GM18517 (cell line): ENCODE data around the gene SREBF1.

ENCODE experiments used
- ATAC-seq: cut with Tn5 transposase; IDR thresholded peaks from one replicate; pipeline ENCODE4 v1.9.1; 2021; ENCODE audit warnings: mild to moderate bottlenecking, moderate library complexity; ENCODE audit not compliant: unreplicated experiment

Gene SREBF1

GRCh38 chr17:17836818-17837379 lies at the start of gene SREBF1:
TSS of gene SREBF1 (minus strand) at chr17:17836986. CDS start at chr17:17836817, 169 bp downstream.
- peak; percentile 7 for ATAC-seq

DNA sequence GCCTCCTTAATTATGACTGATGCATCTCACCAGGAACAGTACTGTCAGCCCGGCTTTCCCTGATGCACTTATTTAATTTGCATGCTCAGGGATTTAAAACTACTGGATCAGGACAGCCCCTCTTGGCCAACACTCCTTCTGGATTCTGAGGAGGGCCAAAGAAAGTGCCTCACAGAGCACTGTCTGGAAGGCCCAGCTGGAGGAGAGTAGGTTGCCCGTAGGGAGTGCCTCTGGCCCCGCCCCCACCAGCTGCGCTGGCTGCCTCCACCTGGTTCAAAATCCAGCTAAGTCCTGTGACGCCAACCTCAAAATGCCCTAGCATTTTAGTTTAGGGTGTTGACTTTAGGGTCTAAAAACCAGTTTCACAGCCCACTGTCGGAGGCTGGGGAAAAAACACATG lies 49.4 kb upstream of the SREBF1 start:
- ATAC-seq: no peak

DNA sequence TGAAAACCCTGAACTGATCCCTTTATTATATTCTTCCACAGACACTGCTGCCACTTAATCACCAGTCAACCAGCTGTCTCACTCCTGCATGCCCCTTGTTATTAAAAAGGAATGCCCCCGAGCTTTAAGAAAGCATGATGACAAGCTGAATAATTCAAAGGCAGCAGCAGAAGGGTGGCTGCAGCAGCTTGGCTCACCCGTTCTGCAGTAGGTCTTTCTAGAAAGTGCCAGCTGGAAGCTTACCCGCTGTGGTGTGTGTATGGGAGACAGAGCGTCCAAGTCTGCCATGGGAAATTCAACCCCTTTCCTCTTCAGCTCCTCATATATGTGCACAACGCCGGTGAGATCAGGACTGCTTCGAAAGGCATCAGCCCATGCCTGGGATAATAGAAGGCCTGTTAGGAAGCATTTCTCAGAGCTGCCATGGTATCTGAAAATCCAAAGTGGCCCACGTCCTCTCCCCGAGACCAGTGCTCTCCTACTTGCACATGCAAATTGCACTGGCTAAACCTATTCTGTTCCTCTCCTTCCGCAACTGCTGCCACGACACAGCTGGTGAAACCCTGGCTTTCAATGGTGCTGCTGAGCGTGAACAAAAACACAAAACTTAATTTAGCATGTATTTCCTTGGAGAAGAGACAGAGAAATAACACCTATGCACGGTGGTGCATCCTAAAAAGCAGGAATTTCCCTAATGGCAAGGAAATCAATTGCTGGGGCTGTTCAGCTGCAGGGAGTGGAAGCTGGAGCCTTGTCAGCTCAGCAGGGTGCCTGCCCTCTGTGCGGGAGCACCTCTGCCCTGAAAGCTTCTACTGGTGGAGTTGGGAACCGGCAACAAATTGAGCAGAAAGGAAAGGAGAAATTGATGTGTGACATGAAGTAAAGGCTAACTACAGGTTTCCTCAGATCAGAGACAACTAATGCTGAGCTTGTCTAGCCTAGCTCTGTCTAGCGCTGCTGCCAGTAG lies 47.9 kb upstream of the SREBF1 start:
- no peak for ATAC-seq

- no peak for ATAC-seq
Measured at GRCh38 chr17:17883801-17884200, 47.0 kb upstream of the SREBF1 start.

DNA sequence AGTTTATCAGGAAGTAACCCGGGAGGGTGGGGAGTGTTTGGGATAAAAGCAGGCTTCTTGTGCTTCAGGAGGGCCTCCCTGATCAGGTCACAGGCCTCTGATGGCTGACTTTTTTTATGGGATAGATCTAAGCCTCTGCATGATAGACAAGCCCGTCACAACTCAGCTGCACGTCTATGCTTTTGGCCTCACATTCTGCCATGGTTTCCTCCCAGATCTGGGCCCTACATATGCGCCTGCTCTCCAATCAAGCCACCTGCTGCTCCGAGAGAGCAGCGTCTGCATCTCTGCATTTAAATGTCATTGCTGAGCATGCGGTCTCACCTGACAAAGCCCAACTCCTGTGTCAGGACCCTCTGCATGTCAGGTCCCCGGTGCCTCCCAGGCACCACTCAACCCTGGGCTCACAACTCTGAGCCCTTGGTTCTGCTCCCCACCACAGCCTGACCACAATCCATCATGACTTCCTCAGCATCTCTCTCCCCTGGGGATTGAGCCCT lies 45.3 kb upstream of the SREBF1 start:
- no peak for ATAC-seq

DNA sequence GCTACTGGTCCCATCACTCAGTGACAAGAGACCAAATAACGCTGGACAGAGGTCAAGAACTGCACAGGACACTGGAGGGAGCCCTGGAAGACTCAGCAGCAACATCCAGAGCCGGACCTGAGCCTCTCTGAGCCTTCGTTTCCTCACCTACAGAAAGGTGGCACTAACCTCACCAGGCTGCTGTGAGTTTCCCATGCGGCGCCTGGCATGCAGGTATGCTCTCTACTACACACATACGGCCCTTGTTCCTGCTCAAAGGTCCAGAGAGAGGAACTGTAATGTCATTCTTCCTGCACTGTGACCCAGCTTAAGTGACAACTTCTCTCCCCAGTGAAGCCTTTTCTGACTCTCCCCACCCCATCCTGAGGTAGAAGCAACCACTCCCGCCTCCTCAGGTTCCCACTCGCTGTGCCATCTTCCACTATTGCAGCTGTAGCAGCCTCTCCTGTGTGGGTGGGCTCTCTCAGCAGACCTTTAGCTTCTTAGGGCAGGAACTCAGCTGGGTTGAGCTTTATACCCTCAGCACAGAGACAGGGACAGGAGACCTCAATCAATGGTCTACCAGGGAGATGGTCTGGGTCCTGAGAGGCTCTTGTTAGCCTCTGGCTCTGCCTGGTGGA lies 43.9 kb upstream of the SREBF1 start:
- no peak for ATAC-seq

GRCh38 chr17:17877529-17878358 lies 41.0 kb upstream of the SREBF1 start:
- no peak for ATAC-seq

GRCh38 chr17:17876959-17877528 lies 40.3 kb upstream of the SREBF1 start:
- ATAC-seq: no peak

GRCh38 chr17:17874478-17874877 lies 37.7 kb upstream of the SREBF1 start:
- ATAC-seq: no peak

- no peak for ATAC-seq
Measured at GRCh38 chr17:17873450-17873991, 36.7 kb upstream of the SREBF1 start.

- ATAC-seq: no peak
Measured at GRCh38 chr17:17872547-17873345, 36.0 kb upstream of the SREBF1 start.

- ATAC-seq: no peak
Measured at GRCh38 chr17:17871913-17872312, 35.1 kb upstream of the SREBF1 start.

DNA sequence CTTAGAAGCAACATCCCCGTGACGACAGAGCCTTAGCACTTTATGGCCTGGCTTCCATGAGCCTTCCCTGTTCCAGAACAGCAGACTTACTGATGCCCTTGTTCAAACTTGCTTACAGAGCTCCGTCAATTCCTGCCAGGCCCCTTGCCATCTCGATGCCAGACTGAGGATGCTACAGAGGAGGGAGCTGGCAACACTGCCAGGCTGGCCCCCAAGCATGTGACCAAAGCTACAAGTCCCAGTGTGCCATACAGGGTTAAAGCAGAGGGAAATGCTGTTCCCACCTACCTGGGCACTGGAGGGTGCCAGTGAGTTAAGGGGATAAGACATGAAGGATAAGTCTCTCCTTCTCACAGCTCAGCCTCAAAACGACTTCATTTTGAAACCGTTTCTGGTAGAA lies 33.5 kb upstream of the SREBF1 start:
- no peak for ATAC-seq

DNA sequence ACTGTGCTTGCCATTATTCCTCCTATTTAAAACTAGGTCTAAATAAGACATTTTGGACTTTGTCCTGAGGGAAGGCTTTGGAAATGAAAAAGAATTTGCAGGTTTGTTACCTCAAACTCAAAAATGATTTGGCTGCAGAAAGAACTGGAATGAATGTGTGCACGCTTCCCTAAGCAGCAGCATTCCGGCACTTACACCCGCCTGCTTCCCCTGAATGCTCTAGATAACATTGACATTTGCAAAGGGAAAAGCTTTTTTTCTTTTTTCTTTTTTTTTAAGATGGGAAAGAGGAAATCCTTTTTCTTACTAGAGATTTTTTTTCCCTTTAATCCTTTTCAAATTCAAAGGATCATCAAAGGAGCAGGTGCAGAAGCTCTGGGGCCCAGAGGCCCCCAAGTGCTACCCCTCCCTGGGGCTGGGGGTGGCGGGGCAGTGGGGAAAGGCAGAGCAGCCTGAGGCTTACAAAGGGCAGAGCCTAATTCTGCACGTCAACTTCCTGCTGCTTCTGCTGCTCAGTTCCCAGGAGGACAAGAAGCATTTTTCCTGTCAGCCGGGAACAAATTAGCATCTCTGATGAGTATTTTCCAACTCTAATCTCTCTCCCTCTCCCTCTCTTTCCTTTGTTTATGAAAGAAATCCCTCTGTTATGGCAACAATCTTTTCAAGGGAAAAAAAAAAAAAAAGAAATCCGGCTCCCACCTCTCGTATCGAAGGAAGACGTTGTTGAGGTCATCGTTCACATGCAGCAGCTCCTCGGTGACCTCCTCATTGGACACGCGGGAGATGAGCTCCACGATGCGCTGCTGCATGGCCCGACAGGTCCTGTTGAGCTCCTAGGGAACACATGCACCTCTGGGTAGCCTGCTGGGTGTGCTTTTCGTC lies 32.1 kb upstream of the SREBF1 start:
- ATAC-seq: no peak

GRCh38 chr17:17866897-17867296 lies 30.1 kb upstream of the SREBF1 start:
- ATAC-seq: no peak

GRCh38 chr17:17866425-17866824 lies 29.6 kb upstream of the SREBF1 start:
- no peak for ATAC-seq

- ATAC-seq: no peak
Measured at GRCh38 chr17:17865035-17865434, 28.2 kb upstream of the SREBF1 start.

DNA sequence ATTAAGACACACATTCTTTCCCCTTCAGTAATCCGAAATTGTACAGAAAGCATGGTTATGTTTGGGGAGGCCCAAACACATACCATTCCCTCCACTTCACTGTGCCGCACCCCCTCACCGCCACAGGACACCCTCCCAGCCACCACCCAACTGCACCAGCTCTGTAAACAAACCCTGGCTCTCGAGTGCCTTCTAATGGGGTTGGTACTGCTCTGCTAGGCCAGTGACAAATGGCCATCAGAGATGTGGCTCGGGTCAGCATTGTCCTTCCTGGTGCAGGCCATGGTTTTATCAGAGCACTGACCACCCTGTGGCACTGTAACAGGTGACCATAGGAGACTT lies 24.0 kb upstream of the SREBF1 start:
- ATAC-seq: no peak
